GM12892 (cell line): ENCODE results near the gene AIMP1.
"Not testable (repeated sequence)": the region's sequence is repeated elsewhere in the genome, so short reads cannot be mapped to it uniquely, and the experiment has no call there.

Source experiments
- DNase-seq: peaks from one replicate; pipeline ENCODE4 v3.0.0; 2011; ENCODE audit not compliant: insufficient read length
- FAIRE-seq: peaks from 2 replicates; lab custom pipeline; 2011; peaks lifted over from hg19 to GRCh38; lab: Jason Lieb, UNC
- POLR2A ChIP-seq: IDR thresholded peaks from 2 replicates; pipeline ENCODE4 v1.6.1; 2011; ENCODE audit warnings: low read depth, low read length, control low read depth
- POLR2AphosphoS5 ChIP-seq: IDR thresholded peaks from 2 replicates; pipeline ENCODE4 v1.6.1; 2011; ENCODE audit warnings: low read depth, low read length, control low read depth
- TAF1 ChIP-seq: IDR thresholded peaks from 2 replicates; pipeline ENCODE4 v1.6.1; 2011; ENCODE audit warnings: low read depth, mild to moderate bottlenecking, control low read depth, low read length, borderline replicate concordance

AIMP1 gene

GRCh38 chr4:106314960-106315359 is 1.4 kb upstream of the AIMP1 start:
- FAIRE-seq (no peak), DNase-seq (no peak)
- TF ChIP-seq POLR2A (no peak), POLR2AphosphoS5 (no peak), TAF1 (no peak)

- FAIRE-seq (no peak), DNase-seq (no peak)
- no peak for TF ChIP-seq POLR2AphosphoS5
- no peak for TF ChIP-seq POLR2A
- TF ChIP-seq TAF1 = no peak
These were observed 828 bp upstream of the AIMP1 start for GRCh38 chr4:106315476-106315967.

GRCh38 chr4:106316773-106317409 is 541 bp downstream of the AIMP1 start:
- peak; percentile 75 for FAIRE-seq
- TF ChIP-seq TAF1 (no peak), POLR2A (no peak), POLR2AphosphoS5 (no peak)
- no peak for DNase-seq

DNA sequence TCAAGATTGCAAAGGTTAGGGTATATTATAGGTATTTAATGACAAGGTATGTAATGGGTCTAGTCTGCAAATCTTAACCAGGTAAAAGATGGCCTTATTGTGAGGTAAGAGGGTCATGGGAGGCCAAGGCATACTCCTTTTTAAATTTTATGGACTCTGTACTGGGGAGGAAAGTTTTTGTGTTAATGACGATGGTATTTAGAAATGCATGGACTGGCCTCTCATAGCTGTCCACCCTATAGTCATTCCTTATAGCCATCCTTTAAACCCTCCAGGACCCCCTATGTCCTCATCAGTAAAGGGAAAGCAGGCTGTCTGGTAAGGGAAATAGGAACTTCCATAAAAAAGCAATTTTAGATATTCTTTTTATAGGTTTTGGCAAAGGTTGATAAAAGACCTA is 1.5 kb downstream of the AIMP1 start:
- FAIRE-seq (no peak), DNase-seq (no peak)
- no peak for TF ChIP-seq TAF1
- no peak for TF ChIP-seq POLR2A
- no peak for TF ChIP-seq POLR2AphosphoS5

DNA sequence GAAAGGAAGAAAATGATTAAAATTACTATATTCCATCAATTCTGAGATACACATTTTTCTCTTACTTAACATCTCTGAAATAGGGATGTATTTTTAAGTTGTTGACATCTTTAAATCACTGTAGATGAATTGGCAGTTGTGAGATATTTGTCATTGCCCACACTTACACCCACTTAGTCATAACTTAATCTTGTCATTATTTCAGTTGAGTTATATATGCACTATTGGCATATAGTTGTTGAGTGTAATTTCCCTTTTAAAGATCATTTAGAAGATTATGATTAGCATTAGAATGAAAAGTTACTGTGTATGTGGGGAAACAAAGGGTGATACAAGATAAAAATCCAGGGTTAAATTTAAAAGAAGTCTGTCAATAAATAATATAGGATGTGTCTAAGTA is 2.2 kb downstream of the AIMP1 start:
- TF ChIP-seq POLR2AphosphoS5 (no peak), POLR2A (no peak), TAF1 (no peak)
- no peak for FAIRE-seq
- DNase-seq = no peak

GRCh38 chr4:106320235-106320634 is 3.9 kb downstream of the AIMP1 start:
- FAIRE-seq = no peak
- DNase-seq = no peak

GRCh38 chr4:106321168-106321567 is 4.8 kb downstream of the AIMP1 start:
- FAIRE-seq, DNase-seq: not testable (repeated sequence)

More at GRCh38 chr4:106320235-106320634, 3.9 kb downstream of the AIMP1 start:
- TF ChIP-seq POLR2A (no peak), POLR2AphosphoS5 (no peak), TAF1 (no peak)

GRCh38 chr4:106321814-106322213 is 5.5 kb downstream of the AIMP1 start:
- DNase-seq, FAIRE-seq: not testable (repeated sequence)

GRCh38 chr4:106323119-106323518 is 6.8 kb downstream of the AIMP1 start:
- TF ChIP-seq POLR2AphosphoS5 = no peak
- TF ChIP-seq POLR2A = no peak
- TF ChIP-seq TAF1 = no peak
- no peak for FAIRE-seq
- DNase-seq = no peak

DNA sequence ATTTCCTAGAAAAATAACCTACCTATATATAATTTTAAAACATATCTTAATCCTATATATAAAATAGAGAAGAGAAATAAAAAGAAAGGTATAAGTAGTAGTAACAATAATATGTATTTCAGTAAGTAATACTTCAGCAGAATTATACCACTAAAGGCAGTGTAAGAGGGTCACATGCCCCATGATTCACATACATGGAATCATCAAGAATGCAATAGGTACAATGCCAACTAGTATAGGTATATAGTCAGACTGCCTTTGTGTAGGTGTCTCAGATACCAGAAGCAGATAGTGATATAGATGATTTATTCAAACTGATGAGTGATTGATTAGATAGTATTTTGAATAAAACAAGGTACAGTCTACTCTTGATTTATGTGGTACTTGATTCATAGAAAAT is 9.4 kb downstream of the AIMP1 start:
- FAIRE-seq (no peak), DNase-seq (no peak)
- TF ChIP-seq POLR2A = no peak
- TF ChIP-seq POLR2AphosphoS5 = no peak
- no peak for TF ChIP-seq TAF1

GRCh38 chr4:106329041-106329618 is 12.8 kb downstream of the AIMP1 start:
- no peak for DNase-seq
- FAIRE-seq = no peak
- TF ChIP-seq POLR2A (no peak), POLR2AphosphoS5 (no peak), TAF1 (no peak)

GRCh38 chr4:106333186-106333585 is 16.8 kb downstream of the AIMP1 start:
- no peak for DNase-seq
- TF ChIP-seq POLR2A (no peak), POLR2AphosphoS5 (no peak), TAF1 (no peak)
- FAIRE-seq = no peak

DNA sequence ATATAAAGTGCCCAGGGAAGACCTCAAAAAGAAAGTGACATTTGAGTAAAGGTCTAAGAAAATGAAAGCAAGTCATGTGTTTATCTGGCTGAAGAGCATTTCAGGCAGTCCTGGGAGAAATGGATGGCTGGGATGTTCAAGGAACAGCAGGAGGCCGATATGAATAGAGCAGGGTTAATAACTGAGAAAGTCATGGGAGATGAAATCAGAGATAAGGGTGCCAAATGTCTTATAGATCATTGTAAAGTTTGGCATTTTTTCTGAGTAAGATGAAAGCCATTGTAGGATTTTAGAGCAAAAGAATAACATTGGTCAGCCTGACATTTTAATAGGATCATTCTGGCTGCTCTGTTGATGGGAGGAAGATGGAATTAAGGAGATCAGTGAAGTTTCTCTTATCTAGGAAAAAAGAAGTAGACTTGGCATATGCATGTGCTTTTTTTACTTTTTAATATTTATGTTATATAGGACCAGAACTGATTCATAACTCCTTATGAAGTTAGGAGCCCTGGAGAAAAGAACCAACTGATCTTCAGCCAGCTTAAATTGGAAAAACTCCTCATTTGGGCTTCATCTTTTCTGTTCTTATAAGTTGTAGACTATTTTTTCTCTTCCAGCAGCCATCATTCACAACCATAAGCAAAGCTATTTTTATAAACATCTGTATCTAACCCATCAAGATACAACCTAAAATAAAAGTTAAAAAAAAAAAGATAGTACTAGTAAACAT is 18.6 kb downstream of the AIMP1 start:
- FAIRE-seq (no peak), DNase-seq (no peak)
- no peak for TF ChIP-seq TAF1
- no peak for TF ChIP-seq POLR2AphosphoS5
